ENCODE measurements around the gene CCDC57. TPM values are rescaled to one million over a fixed set of nuclear protein-coding genes. Genes with fewer than 3 reads are reported as not detected.
A peak's percentile ranks its signal among the peaks of the same experiment; 100 is the strongest.

Gene CCDC57
- total and polyA plus RNA-seq, 9 of the 15 experiments (the other 6 are each of a cell fraction or from before 2014, with no cell fraction given) = 0.83 to 36.2 (median 13.6) TPM

DNA sequence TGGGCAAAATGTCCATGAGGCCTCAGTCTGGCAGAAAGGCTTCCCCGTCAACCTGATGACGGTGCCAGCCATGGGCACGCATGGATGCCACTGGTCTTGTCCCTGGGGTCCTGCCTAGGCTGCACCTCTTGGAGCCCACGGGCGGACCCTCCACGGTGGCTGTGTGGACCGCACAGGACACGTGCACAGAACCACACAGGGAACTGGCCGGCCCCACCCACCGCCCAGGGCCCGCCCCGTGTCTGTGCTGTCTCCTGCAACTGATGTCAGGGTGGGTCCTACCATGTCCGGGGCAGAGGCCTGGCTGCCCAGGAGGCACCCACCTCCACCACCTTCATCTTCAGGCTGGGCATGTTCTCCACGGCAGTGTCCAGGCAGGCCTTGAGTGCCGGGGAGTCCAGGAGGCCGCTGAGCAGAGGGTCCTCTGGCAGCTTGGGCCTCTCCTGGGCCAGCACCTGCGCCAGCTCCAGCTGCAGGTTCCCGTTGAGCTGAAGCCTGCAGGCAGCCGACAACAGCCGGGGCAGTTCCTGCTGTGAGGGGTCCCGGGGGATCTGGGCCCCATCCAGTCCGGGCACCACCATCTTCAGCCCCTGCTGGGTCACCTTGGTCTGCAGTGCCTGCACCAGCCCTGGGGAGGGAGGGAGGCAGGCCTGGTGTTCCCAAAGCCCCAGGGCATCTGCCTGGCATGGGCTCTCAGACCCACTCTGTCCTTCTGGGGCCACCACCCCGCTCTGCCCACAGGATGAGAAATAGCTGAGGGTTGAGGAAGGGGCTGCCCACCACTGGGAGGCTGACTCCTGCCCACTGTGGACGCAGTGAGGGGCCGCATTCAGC, 126.5 kb downstream of the CCDC57 start:
- Histone ChIP-seq H3K27ac (ENCODE audit: extremely low read depth, low read depth, low read length) (no peak overlapping the region), H3K27me3 (ENCODE audit: control insufficient read depth in 2 of 2, insufficient read depth in 2 of 2, low read length in 2 of 2) (no peaks in the 10 kb centered on the region), H3K9ac (ENCODE audit: insufficient read depth in 1 of 2, low read depth in 2 of 2, low read length in 2 of 2) (peak overlapping the region in 1 of 2 experiments; percentile 45; a peak in 1 of 4 replicates), H3K9me1 (ENCODE audit: control insufficient read depth, insufficient read depth, low read length) (no peaks in the 10 kb centered on the region), H3K79me2 (ENCODE audit: control insufficient read depth, insufficient read depth, low read length) (peaks cover 16% of the 10 kb centered on the region; the same call in 2 of the 3 replicates), H2AFZ (ENCODE audit: low read depth, low read length) (no peak overlapping the region), H4K20me1 (replicated peaks; ENCODE audit: control insufficient read depth, insufficient read depth, low read length) (peaks cover 14% of the 10 kb centered on the region), H3K4me1 (replicated peaks in 1 of 2; ENCODE audit: control insufficient read depth in 2 of 2, insufficient read depth in 2 of 2, low read length in 2 of 2) (peaks cover 0 to 62% of the 10 kb centered on the region in 2 experiments; a peak in 1 of 5 replicates), H3K4me3 (no peak overlapping the region), H3K36me3 (ENCODE audit: control insufficient read depth, insufficient read depth, low read length) (peaks cover 99% of the 10 kb centered on the region; the same call in 2 of the 3 replicates), H3K4me2 (ENCODE audit: insufficient read depth, low read length) (no peak overlapping the region), H3K9me3 (replicated peaks; ENCODE audit: control insufficient read depth, insufficient read depth, low read depth, low read length) (no peaks in the 10 kb centered on the region)
- POLR2A ChIA-PET = interaction anchor here (0.9 to 5.9 kb wide), 5 partner anchors 8 to 23 kb away, joined by 3 to 52 read pairs (median 4); no protein-coding TSS in a partner anchor
- DNase-seq (ENCODE audit: extremely low read depth in 1 of 4, low spot score in 3 of 4) (no peak), FAIRE-seq (no peak), ATAC-seq (no peak)
- in situ Hi-C loops (cut with MboI) (no loop called here), intact Hi-C loops (cut with micrococcal nuclease) (no loop called here)
- CTCF ChIA-PET (ENCODE audit: low intra/inter-chr PET ratio) = no interaction called here
- 97% methylated on average over 22 of the region's 25 CpGs for WGBS (ENCODE audit: insufficient coverage, low coverage, missing lambda C conversion rate)
- BruUV-seq (replicated peaks) = no TSS peak
- TF ChIP-seq GABPA (tag; conservative IDR thresholded peaks at IDR 0.05; ENCODE audit: low read depth) (no peak), POLR2A (conservative IDR thresholded peaks at IDR 0.05) (peak; percentile 57), POLR2AphosphoS2 (IDR thresholded peaks at IDR 0.05; ENCODE audit: low read length) (no peak; the same call in 1 of the 2 replicates), SMARCC2 (IDR thresholded peaks at IDR 0.05; ENCODE audit: low read depth) (no peak), HNRNPK (IDR thresholded peaks at IDR 0.05; ENCODE audit: low read depth, low read length, poor library complexity, severe bottlenecking) (no peak), ZFP30 (CRISPR knock-in tag; IDR thresholded peaks at IDR 0.05; ENCODE audit: borderline replicate concordance) (no peak), PCBP1 (IDR thresholded peaks at IDR 0.05; ENCODE audit: low read depth, low read length, poor library complexity, severe bottlenecking) (no peak), ZNF668 (CRISPR knock-in tag; IDR thresholded peaks at IDR 0.05) (no peak), ZNF780A (CRISPR knock-in tag; IDR thresholded peaks at IDR 0.05) (no peak), CBX5 (IDR thresholded peaks at IDR 0.05; ENCODE audit: borderline replicate concordance, low read depth) (no peak), CBFB (CRISPR knock-in tag; IDR thresholded peaks at IDR 0.05) (no peak), ZNF217 (CRISPR knock-in tag; IDR thresholded peaks at IDR 0.05) (no peak), HDAC3 (IDR thresholded peaks at IDR 0.05; ENCODE audit: borderline replicate concordance, partially characterized antibody) (no peak), NCOA4 (IDR thresholded peaks at IDR 0.05; ENCODE audit: partially characterized antibody) (no peak), ASH1L (IDR thresholded peaks at IDR 0.05; ENCODE audit: borderline replicate concordance, low read depth, partially characterized antibody) (no peak), ZKSCAN3 (CRISPR knock-in tag; IDR thresholded peaks at IDR 0.05) (no peak), ZNF717 (CRISPR knock-in tag; IDR thresholded peaks at IDR 0.05) (no peak), BCL6 (CRISPR knock-in tag; IDR thresholded peaks at IDR 0.05) (no peak), ILF3 (IDR thresholded peaks at IDR 0.05; ENCODE audit: borderline replicate concordance) (no peak)
- TF ChIP-seq, protein P1, sequence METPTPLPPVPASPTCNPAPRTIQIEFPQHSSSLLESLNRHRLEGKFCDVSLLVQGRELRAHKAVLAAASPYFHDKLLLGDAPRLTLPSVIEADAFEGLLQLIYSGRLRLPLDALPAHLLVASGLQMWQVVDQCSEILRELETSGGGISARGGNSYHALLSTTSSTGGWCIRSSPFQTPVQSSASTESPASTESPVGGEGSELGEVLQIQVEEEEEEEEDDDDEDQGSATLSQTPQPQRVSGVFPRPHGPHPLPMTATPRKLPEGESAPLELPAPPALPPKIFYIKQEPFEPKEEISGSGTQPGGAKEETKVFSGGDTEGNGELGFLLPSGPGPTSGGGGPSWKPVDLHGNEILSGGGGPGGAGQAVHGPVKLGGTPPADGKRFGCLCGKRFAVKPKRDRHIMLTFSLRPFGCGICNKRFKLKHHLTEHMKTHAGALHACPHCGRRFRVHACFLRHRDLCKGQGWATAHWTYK (CRISPR knock-in tag; IDR thresholded peaks at IDR 0.05) = no peak
- TF ChIP-seq, protein P2, sequence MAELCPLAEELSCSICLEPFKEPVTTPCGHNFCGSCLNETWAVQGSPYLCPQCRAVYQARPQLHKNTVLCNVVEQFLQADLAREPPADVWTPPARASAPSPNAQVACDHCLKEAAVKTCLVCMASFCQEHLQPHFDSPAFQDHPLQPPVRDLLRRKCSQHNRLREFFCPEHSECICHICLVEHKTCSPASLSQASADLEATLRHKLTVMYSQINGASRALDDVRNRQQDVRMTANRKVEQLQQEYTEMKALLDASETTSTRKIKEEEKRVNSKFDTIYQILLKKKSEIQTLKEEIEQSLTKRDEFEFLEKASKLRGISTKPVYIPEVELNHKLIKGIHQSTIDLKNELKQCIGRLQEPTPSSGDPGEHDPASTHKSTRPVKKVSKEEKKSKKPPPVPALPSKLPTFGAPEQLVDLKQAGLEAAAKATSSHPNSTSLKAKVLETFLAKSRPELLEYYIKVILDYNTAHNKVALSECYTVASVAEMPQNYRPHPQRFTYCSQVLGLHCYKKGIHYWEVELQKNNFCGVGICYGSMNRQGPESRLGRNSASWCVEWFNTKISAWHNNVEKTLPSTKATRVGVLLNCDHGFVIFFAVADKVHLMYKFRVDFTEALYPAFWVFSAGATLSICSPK (IDR thresholded peaks at IDR 0.05; ENCODE audit: borderline replicate concordance) = no peak
